DND-41 (cell line): ENCODE results near the gene SLC9B1.

Source experiments
- ATAC-seq: fragments of 200-7000 bp; cut with Tn5 transposase; 3 replicates; pipeline ENCODE4 v1.9.1; 2021; ENCODE audit warnings: low read depth; ENCODE audit not compliant: insufficient read depth
- DNase-seq: peaks from one replicate; pipeline ENCODE4 v3.0.0-alpha.2; 2020
- H2AFZ ChIP-seq: 2 replicates; pipeline ENCODE4 v1.6.0; 2012; ENCODE audit warnings: low read depth, low read length
- H3K27ac ChIP-seq: 2 replicates; pipeline ENCODE4 v1.5.1; 2012; ENCODE audit warnings: low read length, inconsistent platforms
- H3K27me3 ChIP-seq: fragments of 200-600 bp; sonication (generic); 2 replicates; pipeline ENCODE4 v1.6.0; 2012; ENCODE audit warnings: low read length, mild to moderate bottlenecking, inconsistent platforms; ENCODE audit not compliant: insufficient read depth, poor library complexity
- H3K36me3 ChIP-seq: 2 replicates; pipeline ENCODE4 v1.5.1; 2012; ENCODE audit warnings: low read length, inconsistent platforms; ENCODE audit not compliant: insufficient read depth
- H3K4me1 ChIP-seq: 2 replicates; pipeline ENCODE4 v1.5.1; 2012; ENCODE audit warnings: mild to moderate bottlenecking, low read length; ENCODE audit not compliant: insufficient read depth
- H3K4me2 ChIP-seq: 2 replicates; pipeline ENCODE4 v1.6.0; 2012; ENCODE audit warnings: mild to moderate bottlenecking, moderate library complexity, low read length, inconsistent platforms; ENCODE audit not compliant: insufficient read depth
- H3K4me3 ChIP-seq, 2 experiments: fragments of 200-600 bp in 1 of 2; shearing (Covaris generic) in 1 of 2; 2 replicates each; pipeline ENCODE4 v1.5.1; 2012 to 2016; ENCODE audit warnings: inconsistent platforms in 2 of 2, low read length in 2 of 2, mild to moderate bottlenecking in 2 of 2, low read depth in 1 of 2, moderate library complexity in 1 of 2
- H3K79me2 ChIP-seq: 2 replicates; pipeline ENCODE4 v1.6.0; 2012; ENCODE audit warnings: low read length, inconsistent platforms; ENCODE audit not compliant: insufficient read depth
- H3K9ac ChIP-seq: 2 replicates; pipeline ENCODE4 v1.6.0; 2012; ENCODE audit warnings: low read depth, mild to moderate bottlenecking, inconsistent platforms, low read length, moderate library complexity
- H3K9me3 ChIP-seq: 2 replicates; pipeline ENCODE4 v1.5.1; 2012; ENCODE audit warnings: low read length, moderate library complexity, mild to moderate bottlenecking, inconsistent platforms; ENCODE audit not compliant: insufficient read depth, severe bottlenecking
- H4K20me1 ChIP-seq: 2 replicates; pipeline ENCODE4 v1.6.0; 2012; ENCODE audit warnings: low read length; ENCODE audit not compliant: insufficient read depth
- EZH2 ChIP-seq: IDR thresholded peaks from 3 replicates; pipeline ENCODE4 v1.6.1; 2012; ENCODE audit warnings: borderline replicate concordance, low read depth, mild to moderate bottlenecking, moderate library complexity, low read length, inconsistent platforms; ENCODE audit not compliant: severe bottlenecking
- TF ChIP-seq, protein P1 (sequence below): IDR thresholded peaks from 2 replicates; pipeline ENCODE4 v1.5.1; 2012; ENCODE audit warnings: borderline replicate concordance, low read length, moderate library complexity, mild to moderate bottlenecking; ENCODE audit not compliant: poor library complexity, severe bottlenecking; ENCODE audit errors: extremely low read depth

Gene SLC9B1

DNA sequence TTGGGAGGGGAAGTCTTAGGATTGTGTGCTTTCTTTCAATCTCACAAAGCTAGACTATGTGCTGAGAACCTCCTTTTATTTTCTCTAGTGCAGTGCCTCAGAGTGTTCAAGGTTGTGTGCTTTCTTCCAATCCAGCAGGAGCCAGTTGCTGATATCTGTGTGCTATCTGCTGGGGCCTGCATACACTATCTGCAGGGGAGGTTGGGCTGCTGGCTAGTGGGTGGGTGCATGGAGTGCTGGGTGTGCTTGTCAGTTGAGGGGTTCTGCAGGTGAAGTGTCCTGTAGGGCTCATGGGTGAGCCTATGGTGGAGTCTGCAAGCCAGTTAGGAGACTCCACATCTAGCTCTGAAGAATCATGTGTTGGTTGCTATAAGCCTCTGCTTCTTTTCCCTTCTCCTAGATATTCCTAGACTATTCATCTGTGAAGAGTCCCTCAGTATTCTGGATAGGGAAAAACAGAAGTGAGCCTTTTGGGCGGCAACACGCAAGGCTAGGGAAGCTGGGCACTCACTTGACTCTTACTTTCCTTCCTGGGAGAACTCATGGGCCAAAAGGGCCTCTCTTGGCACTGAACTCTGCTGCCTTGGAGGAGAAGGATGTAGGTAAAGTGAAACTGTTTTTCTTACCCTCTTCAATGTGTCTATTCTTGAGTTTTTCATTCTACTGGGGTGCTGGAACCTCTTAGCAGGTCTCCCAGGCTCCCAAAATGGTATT lies 158.7 kb downstream of the SLC9B1 start:
- Histone ChIP-seq H3K36me3 (peaks cover 34% of the 10 kb centered on the region), H3K4me2 (no peak overlapping the region), H3K27ac (no peak overlapping the region), H4K20me1 (0 out of 2 replicates have a peak, but pooled peaks cover 3% of the 10 kb centered on the region), H3K27me3 (no peaks in the 10 kb centered on the region), H3K9ac (no peak overlapping the region), H2AFZ (no peak overlapping the region), H3K9me3 (peaks cover 6% of the 10 kb centered on the region), H3K79me2 (peaks cover 91% of the 10 kb centered on the region), H3K4me1 (peaks cover 14% of the 10 kb centered on the region), H3K4me3 (no peak overlapping the region)
- ATAC-seq (no peak), DNase-seq (no peak)
- no peak for TF ChIP-seq EZH2
- TF ChIP-seq, protein P1, sequence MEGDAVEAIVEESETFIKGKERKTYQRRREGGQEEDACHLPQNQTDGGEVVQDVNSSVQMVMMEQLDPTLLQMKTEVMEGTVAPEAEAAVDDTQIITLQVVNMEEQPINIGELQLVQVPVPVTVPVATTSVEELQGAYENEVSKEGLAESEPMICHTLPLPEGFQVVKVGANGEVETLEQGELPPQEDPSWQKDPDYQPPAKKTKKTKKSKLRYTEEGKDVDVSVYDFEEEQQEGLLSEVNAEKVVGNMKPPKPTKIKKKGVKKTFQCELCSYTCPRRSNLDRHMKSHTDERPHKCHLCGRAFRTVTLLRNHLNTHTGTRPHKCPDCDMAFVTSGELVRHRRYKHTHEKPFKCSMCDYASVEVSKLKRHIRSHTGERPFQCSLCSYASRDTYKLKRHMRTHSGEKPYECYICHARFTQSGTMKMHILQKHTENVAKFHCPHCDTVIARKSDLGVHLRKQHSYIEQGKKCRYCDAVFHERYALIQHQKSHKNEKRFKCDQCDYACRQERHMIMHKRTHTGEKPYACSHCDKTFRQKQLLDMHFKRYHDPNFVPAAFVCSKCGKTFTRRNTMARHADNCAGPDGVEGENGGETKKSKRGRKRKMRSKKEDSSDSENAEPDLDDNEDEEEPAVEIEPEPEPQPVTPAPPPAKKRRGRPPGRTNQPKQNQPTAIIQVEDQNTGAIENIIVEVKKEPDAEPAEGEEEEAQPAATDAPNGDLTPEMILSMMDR: no peak

DNA sequence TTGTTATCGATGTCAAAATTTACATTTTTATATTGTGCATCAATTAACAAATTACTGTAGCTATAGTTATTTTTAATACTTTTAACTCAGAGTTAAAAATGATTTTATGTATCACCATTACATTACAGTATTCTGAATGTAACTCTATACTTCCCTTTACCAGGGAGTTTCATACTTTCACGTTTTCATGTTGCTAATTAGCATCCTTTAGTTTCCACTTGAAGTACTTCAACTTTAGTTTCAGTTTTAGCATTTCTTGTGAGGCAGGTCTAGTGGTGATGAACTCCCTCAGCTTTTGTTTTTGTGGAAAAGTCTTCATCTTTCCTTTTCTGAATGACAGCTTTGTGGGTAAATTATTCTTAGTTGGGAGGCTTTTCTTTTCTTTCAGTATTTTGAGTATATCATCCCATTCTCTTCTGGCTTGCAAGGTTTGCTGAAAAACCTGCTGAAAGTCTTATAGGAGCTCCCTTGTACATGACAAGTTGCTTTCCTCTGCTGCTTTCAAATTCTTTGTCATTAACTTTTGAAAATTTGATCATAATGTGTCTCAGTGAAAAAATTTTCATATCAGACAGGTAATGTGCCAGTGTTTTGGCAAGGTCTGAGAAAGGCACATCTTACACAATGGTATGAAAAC lies 160.6 kb downstream of the SLC9B1 start:
- H3K4me1 ChIP-seq: no peaks in the 10 kb centered on the region
- H3K27ac ChIP-seq: no peak overlapping the region
- H3K79me2 ChIP-seq: peaks cover 92% of the 10 kb centered on the region
- H3K4me2 ChIP-seq: no peak overlapping the region
- no peak for DNase-seq
- peaks cover 6% of the 10 kb centered on the region for H3K9me3 ChIP-seq
- no peak for ATAC-seq
- H3K27me3 ChIP-seq: no peaks in the 10 kb centered on the region
- H3K9ac ChIP-seq: no peak overlapping the region
- H3K36me3 ChIP-seq: peaks cover 25% of the 10 kb centered on the region
- TF ChIP-seq, protein P1: no peak
- no peak for TF ChIP-seq EZH2
- no peak overlapping the region for H3K4me3 ChIP-seq
- no peak overlapping the region for H2AFZ ChIP-seq
- H4K20me1 ChIP-seq: peaks cover 11% of the 10 kb centered on the region; the same call in 1 of the 2 replicates
